ENCODE measurements around the gene CNGB1. TPM values are rescaled to one million over a fixed set of nuclear protein-coding genes. Genes with fewer than 3 reads are reported as not detected.

The CNGB1 gene
- total and polyA plus RNA-seq, 2 of the 13 experiments (the other 11 are each of a cell fraction or from before 2014, with no cell fraction given) = 0.02 to 0.15 TPM

DNA sequence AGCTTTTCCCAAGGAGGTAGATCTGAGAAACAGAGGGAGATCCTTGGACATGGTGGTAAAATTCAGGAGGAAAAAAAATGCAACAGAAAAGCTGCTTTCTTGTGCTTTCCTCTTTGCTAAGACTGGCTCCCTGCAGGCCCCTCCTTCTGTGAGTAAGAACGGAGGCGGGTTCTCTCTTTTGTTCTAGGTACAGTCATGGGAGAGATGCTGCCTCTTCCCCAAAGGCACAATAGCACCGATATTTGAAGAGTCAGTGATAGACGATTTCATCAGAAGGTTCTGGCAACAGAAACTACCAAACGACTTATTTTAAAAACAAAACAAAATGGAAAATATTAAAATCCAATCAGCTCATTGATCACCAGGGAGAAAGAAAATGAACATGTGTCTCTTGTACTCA is 136.0 kb downstream of the CNGB1 start:
- no peaks in the 10 kb centered on the region for H3K36me3 ChIP-seq (replicated peaks in 1 of 2; ENCODE audit: control insufficient read depth in 1 of 2, insufficient read depth in 2 of 2, low read length in 2 of 2)
- H3K27ac ChIP-seq (ENCODE audit: extremely low read length, insufficient read depth, low read length) = no peak overlapping the region
- POLR2A ChIA-PET = no interaction called here
- intact Hi-C loops (cut with micrococcal nuclease; ENCODE audit: unreplicated experiment) (no loop called here), in situ Hi-C loops (cut with HindIII; ENCODE audit: extremely low pct_ligation_motif_present, low pct_unique_long_range_greater_than_20kb) (no loop called here)
- no peak overlapping the region for H3K4me2 ChIP-seq (ENCODE audit: low read depth, low read length)
- 83% methylated on average over 5 of the region's 5 CpGs for WGBS (ENCODE audit: low lambda C conversion rate)
- ATAC-seq = no peak
- BruUV-seq (replicated peaks) = no TSS peak
- H3K4me1 ChIP-seq (ENCODE audit: insufficient read depth, low read length) = peaks cover 37% of the 10 kb centered on the region
- H3K9me3 ChIP-seq (ENCODE audit: low read length) = no peaks in the 10 kb centered on the region
- H3K9ac ChIP-seq (ENCODE audit: insufficient read depth, low read depth, low read length) = no peak overlapping the region
- TF ChIP-seq NFE2 (CRISPR knock-in tag; IDR thresholded peaks at IDR 0.05) = no peak
- TF ChIP-seq ZNF562 (CRISPR knock-in tag; IDR thresholded peaks at IDR 0.05; ENCODE audit: borderline replicate concordance) = no peak
- TF ChIP-seq ATF7-NPFF (CRISPR knock-in tag; IDR thresholded peaks at IDR 0.05; ENCODE audit: low read depth) = no peak
- TF ChIP-seq CBX5 (CRISPR knock-in tag; IDR thresholded peaks at IDR 0.05; ENCODE audit: borderline replicate concordance) = no peak
- TF ChIP-seq, protein P1, sequence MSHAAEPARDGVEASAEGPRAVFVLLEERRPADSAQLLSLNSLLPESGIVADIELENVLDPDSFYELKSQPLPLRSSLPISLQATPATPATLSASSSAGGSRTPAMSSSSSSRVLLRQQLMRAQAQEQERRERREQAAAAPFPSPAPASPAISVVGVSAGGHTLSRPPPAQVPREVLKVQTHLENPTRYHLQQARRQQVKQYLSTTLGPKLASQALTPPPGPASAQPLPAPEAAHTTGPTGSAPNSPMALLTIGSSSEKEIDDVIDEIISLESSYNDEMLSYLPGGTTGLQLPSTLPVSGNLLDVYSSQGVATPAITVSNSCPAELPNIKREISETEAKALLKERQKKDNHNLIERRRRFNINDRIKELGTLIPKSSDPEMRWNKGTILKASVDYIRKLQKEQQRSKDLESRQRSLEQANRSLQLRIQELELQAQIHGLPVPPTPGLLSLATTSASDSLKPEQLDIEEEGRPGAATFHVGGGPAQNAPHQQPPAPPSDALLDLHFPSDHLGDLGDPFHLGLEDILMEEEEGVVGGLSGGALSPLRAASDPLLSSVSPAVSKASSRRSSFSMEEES (CRISPR knock-in tag; IDR thresholded peaks at IDR 0.05) = no peak
- TF ChIP-seq ZNF546 (CRISPR knock-in tag; conservative IDR thresholded peaks at IDR 0.05) = no peak
- no peak for FAIRE-seq
- CTCF ChIA-PET (ENCODE audit: low intra/inter-chr PET ratio, low total read pairs) = no interaction called here
- no peak overlapping the region for H2AFZ ChIP-seq (ENCODE audit: low read length)
- no peak for DNase-seq (ENCODE audit: low spot score)
- H3K79me2 ChIP-seq (ENCODE audit: insufficient read depth, low read length) = no peaks in the 10 kb centered on the region
- H3K4me3 ChIP-seq (replicated peaks in 1 of 3; ENCODE audit: insufficient read depth in 1 of 3, low read depth in 2 of 3, low read length in 3 of 3) = no peak overlapping the region
- no peaks in the 10 kb centered on the region for H3K27me3 ChIP-seq (ENCODE audit: control insufficient read depth in 1 of 2, insufficient read depth in 2 of 2, low read length in 2 of 2)
- no peaks in the 10 kb centered on the region for H4K20me1 ChIP-seq (ENCODE audit: insufficient read depth, low read length)

Other genes with a start within 250 kb of the CNGB1 start
- 25.2 and 31.5 TPM in 2 replicates for gene KATNB1, start 235.4 kb downstream of the CNGB1 start, total RNA-seq (2016; rRNA removed; fragmentation: Illumina TruSeq; extraction: Trizol)
- gene KATNB1, start 235.4 kb downstream of the CNGB1 start, polyA plus RNA-seq (2011; rRNA removed) = 39.8 and 43.5 TPM in 2 replicates
- gene KIFC3, start 168.6 kb downstream of the CNGB1 start, total RNA-seq (2016; rRNA removed; fragmentation: Illumina TruSeq; extraction: Trizol) = 30.0 and 45.3 TPM in 2 replicates
- 42.1 and 70.6 TPM in 2 replicates for gene KIFC3, start 168.6 kb downstream of the CNGB1 start, polyA plus RNA-seq (2011; rRNA removed)
- 3.5 and 3.6 TPM in 2 replicates for gene ZNF319, start 29.5 kb upstream of the CNGB1 start, total RNA-seq (2016; rRNA removed; fragmentation: Illumina TruSeq; extraction: Trizol)
- 2.4 and 5.2 TPM in 2 replicates for gene ZNF319, start 29.5 kb upstream of the CNGB1 start, polyA plus RNA-seq (2011; rRNA removed)
- 16.7 and 33.5 TPM in 2 replicates for gene USB1, start 30.3 kb upstream of the CNGB1 start, total RNA-seq (2016; rRNA removed; fragmentation: Illumina TruSeq; extraction: Trizol)
- 65.4 and 75.9 TPM in 2 replicates for gene USB1, start 30.3 kb upstream of the CNGB1 start, polyA plus RNA-seq (2011; rRNA removed)
- 17.2 and 35.2 TPM in 2 replicates for gene MMP15, start 54.6 kb upstream of the CNGB1 start, total RNA-seq (2016; rRNA removed; fragmentation: Illumina TruSeq; extraction: Trizol)
- 44.9 and 65.2 TPM in 2 replicates for gene MMP15, start 54.6 kb upstream of the CNGB1 start, polyA plus RNA-seq (2011; rRNA removed)
- 87.4 and 103 TPM in 2 replicates for gene CFAP20, start 158.3 kb upstream of the CNGB1 start, total RNA-seq (2016; rRNA removed; fragmentation: Illumina TruSeq; extraction: Trizol)
- 62.3 and 73.1 TPM in 2 replicates for gene CFAP20, start 158.3 kb upstream of the CNGB1 start, polyA plus RNA-seq (2011; rRNA removed)
- 46.4 and 75.8 TPM in 2 replicates for gene CSNK2A2, start 227.0 kb upstream of the CNGB1 start, total RNA-seq (2016; rRNA removed; fragmentation: Illumina TruSeq; extraction: Trizol)
- gene CSNK2A2, start 227.0 kb upstream of the CNGB1 start, polyA plus RNA-seq (2011; rRNA removed) = 48.0 and 56.9 TPM in 2 replicates

Data from HepG2 (cell line).